Sigmoid colon (tissue), 3 donors: Measurements from ENCODE around the gene ANTXR1.

ENCODE experiments used
- CTCF ChIP-seq, 4 experiments: fragments of 450-650 bp in 3 of 4; fragments of 200-600 bp in 1 of 4; IDR thresholded peaks; one replicate each; pipeline ENCODE4 v1.5.1; 2016 to 2019; ENCODE audit warnings: antibody characterized with exemption in 4 of 4, mild to moderate bottlenecking in 3 of 4, moderate library complexity in 2 of 4
- POLR2A ChIP-seq, 2 donors: fragments of 450-650 bp; IDR thresholded peaks; one replicate each; pipeline ENCODE4 v1.6.1; 2016; ENCODE audit warnings: antibody characterized with exemption in 2 of 2, mild to moderate bottlenecking in 2 of 2, moderate library complexity in 2 of 2

GRCh38 chr2:69086466-69086865, 73.5 kb downstream of the ANTXR1 start:
- no peak for TF ChIP-seq CTCF (IDR thresholded peaks at IDR 0.05)
- TF ChIP-seq POLR2A (IDR thresholded peaks at IDR 0.05) = no peak
